OCI-M1 (cell line): ENCODE measurements around the gene NHP2.
"Not testable (repeated sequence)": the region's sequence is repeated elsewhere in the genome, so short reads cannot be mapped to it uniquely, and the experiment has no call there.

Source experiments
- DNase-seq: peaks from one replicate; lab custom pipeline; 2025; lab: John Stamatoyannopoulos, UW

The NHP2 gene

GRCh38 chr5:178153530-178154340 lies at the start of gene NHP2:
TSS of gene NHP2 (minus strand) at chr5:178153885. CDS start at chr5:178153817, 68 bp downstream.
- DNase-seq, result peak; percentile 99

GRCh38 chr5:178202541-178202940 lies 48.9 kb upstream of the NHP2 start:
- DNase-seq, result no peak

DNA sequence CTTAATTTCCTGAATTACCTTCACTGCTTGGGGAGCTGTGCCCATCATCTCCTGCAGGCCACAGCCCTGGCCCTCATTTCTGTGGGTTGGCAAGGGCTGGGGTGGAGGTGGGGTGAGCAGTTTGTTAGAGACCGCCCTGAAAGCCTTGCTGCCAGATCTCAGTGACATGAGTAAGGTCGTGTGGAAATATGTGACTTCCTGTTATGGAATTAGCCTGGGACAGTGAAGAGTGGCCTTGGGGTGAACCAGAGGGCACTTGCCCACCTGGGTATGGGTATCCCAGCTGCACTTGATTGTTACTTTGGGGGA lies 48.2 kb upstream of the NHP2 start:
- DNase-seq, result no peak

GRCh38 chr5:178201221-178201926 lies 47.7 kb upstream of the NHP2 start:
- no peak for DNase-seq

DNA sequence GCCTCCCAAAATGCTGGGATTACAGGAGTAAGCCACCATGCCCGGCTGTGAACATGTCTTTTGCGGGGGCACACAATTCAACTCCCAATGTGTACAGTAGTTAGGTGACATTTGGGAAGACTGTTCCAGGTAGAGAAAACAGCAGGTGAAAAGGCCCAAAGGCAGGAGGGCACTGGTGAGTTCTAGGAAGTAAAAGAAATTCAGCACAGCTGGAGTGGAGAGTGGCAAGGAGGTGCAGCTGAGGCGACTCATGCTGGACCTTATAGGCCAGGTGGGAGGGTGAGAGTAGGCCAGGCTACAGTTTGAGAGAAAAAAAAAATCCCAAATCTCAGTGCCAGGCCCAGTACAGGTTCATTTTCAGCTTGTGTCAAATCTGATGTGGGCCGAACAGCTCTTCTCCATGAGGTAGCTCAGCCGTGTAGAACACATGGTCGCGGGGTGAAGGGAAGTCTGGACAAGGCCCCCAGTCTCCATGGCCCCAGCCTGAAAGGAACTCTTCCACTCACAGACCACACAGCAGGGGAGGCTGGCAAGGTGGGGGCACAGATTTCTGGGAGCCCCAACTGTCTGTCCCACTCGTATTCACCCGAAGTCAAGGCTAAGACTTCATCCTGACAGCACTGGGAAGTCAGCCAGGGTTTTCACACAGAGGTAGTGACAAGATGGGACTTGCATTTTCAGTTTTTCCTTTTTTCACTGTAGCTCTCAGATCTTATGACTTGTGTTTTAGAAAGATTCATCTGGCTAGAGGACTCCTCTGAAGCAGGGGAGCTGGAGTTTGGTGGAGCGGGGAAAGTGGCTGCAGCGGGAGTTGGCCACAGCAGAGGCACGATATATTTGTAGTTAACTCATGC lies 46.1 kb upstream of the NHP2 start:
- DNase-seq, result no peak

GRCh38 chr5:178198706-178199105 lies 45.0 kb upstream of the NHP2 start:
- no peak for DNase-seq

- not testable (repeated sequence) for DNase-seq
These were observed 44.5 kb upstream of the NHP2 start for GRCh38 chr5:178198151-178198550.

- peak; percentile 41 for DNase-seq
These were observed 43.3 kb upstream of the NHP2 start for GRCh38 chr5:178196986-178197385.

- no peak for DNase-seq
These were observed 42.7 kb upstream of the NHP2 start for GRCh38 chr5:178196281-178196812.

- DNase-seq, result no peak
These were observed 40.3 kb upstream of the NHP2 start for GRCh38 chr5:178194026-178194425.

DNA sequence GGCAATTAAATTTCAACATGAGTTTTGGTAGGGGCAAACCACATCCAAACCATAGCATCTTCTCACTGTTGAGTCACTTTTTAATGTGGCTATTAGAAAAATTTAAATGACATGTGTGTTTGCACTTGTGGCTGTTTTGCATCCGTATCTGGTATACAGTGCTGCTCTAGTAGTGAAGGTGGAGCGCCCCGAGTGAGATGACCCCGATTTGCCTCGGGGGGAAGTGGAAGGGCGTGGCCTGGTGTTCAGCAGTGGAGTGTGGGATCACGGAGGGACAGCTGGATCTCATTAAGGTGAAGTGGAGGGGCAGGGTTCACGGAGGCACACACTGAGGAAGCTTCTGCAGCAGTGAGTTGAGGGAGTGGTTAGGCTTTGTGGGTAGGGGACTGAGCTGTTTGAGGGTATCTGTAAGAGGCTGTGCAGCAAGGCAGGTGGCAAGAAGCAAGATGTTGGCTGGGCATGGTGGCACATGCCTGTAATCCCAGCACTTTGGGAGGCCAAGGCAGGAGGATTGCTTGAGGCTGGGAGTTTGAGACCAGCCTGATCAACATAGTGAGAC lies 39.6 kb upstream of the NHP2 start:
- no peak for DNase-seq

DNA sequence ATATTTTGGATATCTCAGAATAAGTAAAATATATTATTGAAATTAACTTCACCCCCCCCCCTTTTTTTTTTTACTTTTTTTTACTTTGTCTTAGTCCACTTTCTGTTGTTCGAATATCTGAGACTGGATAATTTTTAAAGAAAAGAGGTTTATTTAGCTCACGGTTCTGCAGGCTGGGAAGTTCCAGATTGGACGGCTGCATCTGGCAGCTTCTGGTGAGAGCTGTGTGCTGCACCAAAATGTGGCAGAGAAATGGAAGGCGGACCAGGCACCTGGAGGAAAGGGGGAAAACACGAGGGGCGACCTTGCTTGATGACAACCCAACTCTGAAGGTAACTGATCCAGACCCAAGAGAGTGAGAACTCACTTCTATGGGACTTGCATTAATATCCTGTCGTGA lies 39.1 kb upstream of the NHP2 start:
- no peak for DNase-seq

DNA sequence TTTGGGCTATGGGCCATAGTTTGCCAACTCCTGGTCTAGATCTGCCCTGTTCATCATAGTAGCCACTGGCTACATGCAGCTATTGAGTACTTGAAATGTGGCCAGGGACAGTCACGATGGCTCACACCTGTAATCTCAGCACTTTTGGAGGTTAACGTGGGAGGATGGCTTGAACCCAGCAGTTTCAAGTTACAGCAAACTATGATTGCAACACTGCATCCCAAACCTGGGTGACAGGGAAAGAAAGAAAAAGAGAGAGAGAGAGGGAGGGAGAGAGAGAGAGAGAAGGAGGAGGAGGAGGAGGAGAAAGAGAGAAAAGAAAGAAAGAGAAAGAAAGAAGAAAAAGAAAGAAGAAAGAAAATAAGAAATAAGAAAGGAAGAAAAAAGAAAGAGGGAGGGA lies 38.6 kb upstream of the NHP2 start:
- DNase-seq, result no peak

DNA sequence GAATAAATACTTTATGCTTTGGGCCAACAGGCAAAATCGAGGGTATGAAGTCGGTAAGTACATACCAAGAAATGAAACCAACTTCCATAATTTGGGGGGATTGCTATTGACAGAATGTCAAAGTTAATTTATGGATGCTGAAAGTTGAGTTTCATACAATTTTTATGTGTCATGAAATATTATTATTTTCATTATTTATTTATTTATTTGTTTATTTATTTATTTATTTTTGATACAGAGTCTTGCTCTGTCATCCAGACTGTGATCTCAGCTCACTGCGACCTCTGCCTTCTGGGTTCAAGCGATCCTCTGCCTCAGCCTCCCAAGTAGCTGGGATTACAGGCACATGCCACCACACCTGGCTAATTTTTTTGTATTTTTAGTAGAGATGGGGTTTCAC lies 38.0 kb upstream of the NHP2 start:
- no peak for DNase-seq

- DNase-seq, result no peak
These were observed 35.7 kb upstream of the NHP2 start for GRCh38 chr5:178189433-178189832.

DNA sequence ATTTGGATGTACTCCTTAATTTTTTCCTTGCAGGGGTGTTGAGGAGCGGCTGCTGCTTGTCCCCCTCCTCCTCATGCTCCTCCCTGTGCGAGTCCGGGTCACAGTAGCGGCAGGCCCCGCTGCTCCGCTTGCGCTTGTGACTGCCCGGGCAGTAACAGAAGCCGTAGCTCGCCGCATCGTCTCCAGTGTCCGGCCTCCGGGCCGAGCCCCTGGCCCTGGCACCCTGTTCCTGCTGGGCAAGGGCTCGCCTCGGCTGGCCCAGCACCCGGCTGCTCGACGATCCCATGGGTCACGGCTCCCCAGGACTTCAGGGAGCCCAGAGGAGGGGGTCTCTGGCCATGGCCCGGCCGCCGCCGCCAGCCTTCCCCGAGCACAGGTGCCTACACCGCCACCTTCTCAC lies 33.3 kb upstream of the NHP2 start, which contains the start of gene GMCL2:
GMCL2 (minus strand) TSS at position 358 of the 400 bp plus-strand sequence; CDS start at position 286, 72 bp downstream.
- DNase-seq, result no peak

DNA sequence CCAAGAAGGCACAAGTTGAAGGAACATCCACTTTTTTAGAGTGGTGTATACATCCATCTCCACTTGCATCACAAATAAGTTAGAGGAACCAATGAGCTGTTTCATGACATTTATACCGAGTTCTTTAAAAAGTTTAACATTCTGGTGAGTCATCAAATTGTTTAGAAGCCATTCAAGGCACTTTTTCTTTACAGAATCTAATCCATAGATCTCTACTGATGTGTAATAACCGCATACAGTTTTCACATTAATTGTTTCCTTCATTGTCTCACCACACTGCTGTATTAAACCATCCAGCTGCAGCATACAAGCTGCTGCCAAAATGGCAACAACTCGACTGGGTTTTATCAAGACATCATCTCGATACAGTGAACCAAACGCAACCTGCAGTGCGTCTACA lies 32.7 kb upstream of the NHP2 start:
- no peak for DNase-seq

DNA sequence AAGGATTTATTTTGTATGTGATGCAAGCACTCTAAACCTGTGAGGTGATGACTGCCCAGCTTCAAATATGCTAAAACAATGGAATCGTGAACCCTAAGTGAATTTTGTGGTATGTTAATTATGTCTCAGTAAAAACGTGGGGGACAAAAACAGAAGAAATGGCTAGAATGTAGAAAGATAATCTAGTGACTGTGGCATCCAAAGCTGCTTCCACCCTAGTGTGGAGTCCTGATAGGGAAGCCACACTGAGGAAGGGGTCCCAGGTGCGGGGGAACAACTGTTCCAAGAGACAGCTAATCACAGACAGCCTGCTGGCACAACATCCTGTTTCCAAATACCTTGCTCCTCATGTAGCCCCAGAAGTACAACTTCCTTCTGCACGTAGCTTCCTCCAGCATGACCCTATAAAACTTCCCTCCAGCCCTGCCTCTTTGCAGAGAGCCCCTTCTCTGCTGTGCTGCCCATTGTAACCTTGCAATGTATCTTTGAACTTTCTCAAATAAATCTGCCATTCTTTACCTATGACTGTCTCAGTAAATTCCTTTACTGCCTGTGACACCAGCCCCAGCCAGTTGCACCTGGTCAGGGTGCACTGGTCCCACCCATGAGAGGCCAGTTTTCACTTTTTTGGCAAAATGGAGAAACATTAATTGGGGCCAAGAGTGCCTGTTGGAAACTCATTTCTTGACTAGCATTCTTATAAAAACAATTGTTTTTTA lies 28.6 kb upstream of the NHP2 start:
- peak; percentile 75 for DNase-seq

GRCh38 chr5:178180141-178180863 lies 26.6 kb upstream of the NHP2 start:
- no peak for DNase-seq

DNA sequence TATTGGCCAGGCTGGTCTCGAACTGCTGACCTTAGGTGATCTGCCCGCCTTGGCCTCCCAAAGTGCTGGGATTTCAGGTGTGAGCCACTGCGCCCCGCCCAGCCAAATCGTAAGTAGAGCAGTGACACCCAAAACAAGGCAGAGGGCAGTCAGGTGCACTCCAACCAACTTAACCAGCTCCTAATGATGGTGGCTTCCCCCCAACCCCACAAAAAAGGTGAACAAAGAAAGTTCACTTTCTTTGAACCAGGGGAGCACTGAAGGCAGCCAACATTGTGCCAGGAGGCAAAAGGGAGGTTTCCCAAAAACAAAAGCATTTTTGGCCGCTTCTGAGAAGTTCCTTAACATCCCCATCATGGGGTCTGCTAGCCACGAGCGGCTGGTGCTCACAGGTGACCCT lies 23.9 kb upstream of the NHP2 start:
- DNase-seq, result no peak

DNA sequence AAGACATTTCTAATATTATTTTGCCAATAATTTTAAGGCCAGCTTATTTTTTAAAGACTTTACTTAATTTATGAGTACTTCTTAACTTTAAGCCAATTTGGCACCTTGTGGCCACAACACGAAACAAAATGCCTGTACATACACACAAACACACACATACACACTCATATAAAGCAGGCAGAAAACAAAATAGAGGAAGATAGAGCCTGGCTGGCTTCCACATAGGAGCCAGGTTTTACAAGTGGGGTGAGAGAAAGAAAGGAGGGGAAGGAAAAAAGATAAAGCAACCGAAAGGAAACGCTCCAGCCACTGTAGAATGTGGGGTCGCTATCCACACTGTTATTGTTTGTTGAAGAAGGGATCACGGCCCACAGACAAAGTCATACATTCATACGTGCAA lies 23.1 kb upstream of the NHP2 start:
- DNase-seq, result no peak
